WTC11 (cell line): ENCODE measurements around the gene STARD8. TPM values are rescaled to one million over a fixed set of nuclear protein-coding genes. Genes with fewer than 3 reads are reported as not detected.

Experiments
- ATAC-seq: fragments of 200-7000 bp; cut with Tn5 transposase; 2 replicates; pipeline ENCODE4 v1.10.0; 2021; ENCODE audit warnings: mild to moderate bottlenecking, moderate library complexity
- CTCF ChIA-PET: fragments of 300-600 bp; sonication (Branson Sonifier 250); formaldehyde crosslinking; loops from one replicate; lab custom pipeline; 2021; ENCODE audit warnings: antibody characterized with exemption; lab: Charles Lee
- POLR2A ChIA-PET: fragments of 350-600 bp; sonication (Branson Sonifier 250); formaldehyde crosslinking; loops from one replicate; lab custom pipeline; 2021; ENCODE audit warnings: antibody characterized with exemption; lab: Charles Lee
- DNase-seq: peaks from one replicate; pipeline ENCODE4 v3.0.0; 2021; ENCODE audit warnings: low spot score
- H3K27ac Mint-ChIP-seq: 2 replicates; pipeline ENCODE4 v1.8.0; 2021; ENCODE audit warnings: mixed read lengths
- H3K27me3 Mint-ChIP-seq: 2 replicates; pipeline ENCODE4 v1.8.0; 2021; ENCODE audit warnings: low read depth, mild to moderate bottlenecking, moderate library complexity, mixed read lengths
- H3K36me3 Mint-ChIP-seq: 2 replicates; pipeline ENCODE4 v1.8.0; 2021; ENCODE audit warnings: mixed read lengths
- H3K4me1 Mint-ChIP-seq: 2 replicates; pipeline ENCODE4 v1.8.0; 2022; ENCODE audit warnings: mixed read lengths
- H3K4me3 Mint-ChIP-seq: 2 replicates; pipeline ENCODE4 v1.8.0; 2021; ENCODE audit warnings: mild to moderate bottlenecking, moderate library complexity, mixed read lengths
- H3K9me3 Mint-ChIP-seq: 2 replicates; pipeline ENCODE4 v1.8.0; 2021; ENCODE audit warnings: mixed read lengths
- ATF2 ChIP-seq: sonication (generic); formaldehyde crosslinking; IDR thresholded peaks from 2 replicates; pipeline ENCODE4 v1.8.1; 2022; ENCODE audit warnings: low read depth, missing genetic modification reagents, borderline replicate concordance
- ATF6 ChIP-seq: sonication (generic); formaldehyde crosslinking; IDR thresholded peaks from 2 replicates; pipeline ENCODE4 v1.8.1; 2023; ENCODE audit warnings: mild to moderate bottlenecking, missing genetic modification reagents
- CREM ChIP-seq: sonication (generic); formaldehyde crosslinking; IDR thresholded peaks from 2 replicates; pipeline ENCODE4 v1.8.1; 2022; ENCODE audit warnings: mild to moderate bottlenecking, missing genetic modification reagents, moderate library complexity
- ELF4 ChIP-seq: sonication (generic); formaldehyde crosslinking; IDR thresholded peaks from 2 replicates; pipeline ENCODE4 v1.8.1; 2022; ENCODE audit warnings: low read depth, mild to moderate bottlenecking, moderate library complexity, missing genetic modification reagents
- HMGXB4 ChIP-seq: sonication (generic); formaldehyde crosslinking; IDR thresholded peaks from 2 replicates; pipeline ENCODE4 v1.8.1; 2023; ENCODE audit warnings: mild to moderate bottlenecking, moderate library complexity, missing genetic modification reagents
- IRF2 ChIP-seq: sonication (generic); formaldehyde crosslinking; IDR thresholded peaks from 2 replicates; pipeline ENCODE4 v1.8.0; 2022; ENCODE audit warnings: low read depth, missing genetic modification reagents, borderline replicate concordance
- PREB ChIP-seq: sonication (generic); formaldehyde crosslinking; IDR thresholded peaks from 2 replicates; pipeline ENCODE4 v1.8.1; 2022; ENCODE audit warnings: mild to moderate bottlenecking, missing genetic modification reagents, moderate library complexity, borderline replicate concordance
- TCF7 ChIP-seq: sonication (generic); formaldehyde crosslinking; IDR thresholded peaks from 2 replicates; pipeline ENCODE4 v1.8.0; 2022; ENCODE audit warnings: mild to moderate bottlenecking, low read depth, missing genetic modification reagents, moderate library complexity
- ZMAT4 ChIP-seq: fragments of 250-450 bp; sonication (Bioruptor Pico); IDR thresholded peaks from 2 replicates; pipeline ENCODE4 v1.9.0; 2021; ENCODE audit warnings: mild to moderate bottlenecking
- ZNF138 ChIP-seq: sonication (generic); formaldehyde crosslinking; conservative IDR thresholded peaks from 2 replicates; pipeline ENCODE4 v1.8.1; 2022; ENCODE audit warnings: mild to moderate bottlenecking, moderate library complexity, missing genetic modification reagents
- ZNF263 ChIP-seq: sonication (generic); formaldehyde crosslinking; IDR thresholded peaks from 2 replicates; pipeline ENCODE4 v1.8.1; 2022; ENCODE audit warnings: low read depth, mild to moderate bottlenecking, moderate library complexity, missing genetic modification reagents
- ZNF423 ChIP-seq: fragments of 250-450 bp; sonication (Bioruptor Pico); IDR thresholded peaks from 2 replicates; pipeline ENCODE4 v2.1.2; 2022; ENCODE audit warnings: mild to moderate bottlenecking, moderate library complexity
- ZNF532 ChIP-seq: fragments of 250-450 bp; sonication (Bioruptor Pico); IDR thresholded peaks from 2 replicates; pipeline ENCODE4 v1.9.0; 2021; ENCODE audit warnings: mild to moderate bottlenecking, borderline replicate concordance
- ZNF671 ChIP-seq: fragments of 250-450 bp; sonication (Bioruptor Pico); IDR thresholded peaks from 2 replicates; pipeline ENCODE4 v1.8.0; 2021; ENCODE audit warnings: mild to moderate bottlenecking
- total RNA-seq: library from RNA; stranded (reverse); gene quantifications from 3 replicates; pipeline ENCODE4 v1.2.3, GENCODE V29; 2021
- TF ChIP-seq, protein P1 (sequence below): sonication (generic); formaldehyde crosslinking; IDR thresholded peaks from 2 replicates; pipeline ENCODE4 v1.8.1; 2023; ENCODE audit warnings: mild to moderate bottlenecking, missing genetic modification reagents, moderate library complexity
- TF ChIP-seq, protein P2 (sequence below): fragments of 250-450 bp; sonication (Bioruptor Pico); IDR thresholded peaks from 2 replicates; pipeline ENCODE4 v1.9.0; 2021; ENCODE audit warnings: moderate library complexity, mild to moderate bottlenecking, inconsistent platforms, borderline replicate concordance
- TF ChIP-seq, protein P3 (sequence below): sonication (generic); formaldehyde crosslinking; IDR thresholded peaks from 2 replicates; pipeline ENCODE4 v1.8.1; 2023; ENCODE audit warnings: mild to moderate bottlenecking, missing genetic modification reagents
- TF ChIP-seq, protein P4 (sequence below): sonication (generic); formaldehyde crosslinking; IDR thresholded peaks from 2 replicates; pipeline ENCODE4 v1.8.1; 2022; ENCODE audit warnings: mild to moderate bottlenecking, moderate library complexity, missing genetic modification reagents

STARD8 gene
- total RNA-seq, 1 experiment from 2014 or later, result 8.5 TPM

DNA sequence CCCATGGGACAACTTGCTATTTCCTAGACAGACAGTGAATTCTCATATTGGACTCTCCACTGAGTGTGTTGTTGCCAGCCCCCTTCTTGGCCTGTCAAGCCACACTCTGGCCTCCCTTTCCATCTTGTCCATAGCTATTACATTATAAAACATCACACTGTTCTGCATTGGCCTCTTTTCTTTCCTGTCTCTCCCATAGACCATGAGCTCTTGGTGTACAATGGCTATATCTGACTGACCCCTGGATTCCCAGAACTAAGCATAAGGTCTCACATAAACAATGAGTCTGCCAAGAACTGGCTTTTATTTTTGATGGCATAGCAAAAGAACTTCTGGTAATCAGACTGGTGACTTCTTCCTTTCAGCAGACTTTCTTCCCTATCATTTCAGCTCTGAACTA, 23.8 kb downstream of the STARD8 start (continued):
- no peak for TF ChIP-seq HMGXB4 (CRISPR knock-in tag)

GRCh38 chrX:68672581-68673318, 25.3 kb downstream of the STARD8 start:
- POLR2A ChIA-PET, result interaction anchor here (1.0 kb wide), 1 partner anchor 22 kb away, joined by 4 read pairs; no protein-coding TSS in a partner anchor
- DNase-seq, result peak; percentile 36
- Mint-ChIP-seq H3K27ac (peak overlapping the region; percentile 93), H3K4me1 (peaks cover 47% of the 10 kb centered on the region), H3K4me3 (no peak overlapping the region), H3K36me3 (no peaks in the 10 kb centered on the region), H3K9me3 (0 out of 2 replicates have a peak, but pooled peaks cover 3% of the 10 kb centered on the region), H3K27me3 (peaks cover 2% of the 10 kb centered on the region; the same call in 1 of the 2 replicates)
- CTCF ChIA-PET, result interaction anchor here (0.8 to 2.3 kb wide), 3 partner anchors 13 to 73 kb away, joined by 3 to 7 read pairs (median 3); no protein-coding TSS in a partner anchor
- ATAC-seq, result peak; percentile 61
- TF ChIP-seq ELF4, result no peak
- no peak for TF ChIP-seq ZNF532 (CRISPR knock-in tag)
- TF ChIP-seq PREB, result no peak
- TF ChIP-seq, protein P1, sequence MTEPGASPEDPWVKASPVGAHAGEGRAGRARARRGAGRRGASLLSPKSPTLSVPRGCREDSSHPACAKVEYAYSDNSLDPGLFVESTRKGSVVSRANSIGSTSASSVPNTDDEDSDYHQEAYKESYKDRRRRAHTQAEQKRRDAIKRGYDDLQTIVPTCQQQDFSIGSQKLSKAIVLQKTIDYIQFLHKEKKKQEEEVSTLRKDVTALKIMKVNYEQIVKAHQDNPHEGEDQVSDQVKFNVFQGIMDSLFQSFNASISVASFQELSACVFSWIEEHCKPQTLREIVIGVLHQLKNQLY (CRISPR knock-in tag), result no peak
- TF ChIP-seq, protein P2, sequence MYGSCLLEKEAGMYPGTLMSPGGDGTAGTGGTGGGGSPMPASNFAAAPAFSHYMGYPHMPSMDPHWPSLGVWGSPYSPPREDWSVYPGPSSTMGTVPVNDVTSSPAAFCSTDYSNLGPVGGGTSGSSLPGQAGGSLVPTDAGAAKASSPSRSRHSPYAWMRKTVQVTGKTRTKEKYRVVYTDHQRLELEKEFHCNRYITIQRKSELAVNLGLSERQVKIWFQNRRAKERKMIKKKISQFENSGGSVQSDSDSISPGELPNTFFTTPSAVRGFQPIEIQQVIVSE (CRISPR knock-in tag), result no peak
- no peak for TF ChIP-seq ATF6
- no peak for TF ChIP-seq ZNF263 (CRISPR knock-in tag)
- TF ChIP-seq, protein P3, sequence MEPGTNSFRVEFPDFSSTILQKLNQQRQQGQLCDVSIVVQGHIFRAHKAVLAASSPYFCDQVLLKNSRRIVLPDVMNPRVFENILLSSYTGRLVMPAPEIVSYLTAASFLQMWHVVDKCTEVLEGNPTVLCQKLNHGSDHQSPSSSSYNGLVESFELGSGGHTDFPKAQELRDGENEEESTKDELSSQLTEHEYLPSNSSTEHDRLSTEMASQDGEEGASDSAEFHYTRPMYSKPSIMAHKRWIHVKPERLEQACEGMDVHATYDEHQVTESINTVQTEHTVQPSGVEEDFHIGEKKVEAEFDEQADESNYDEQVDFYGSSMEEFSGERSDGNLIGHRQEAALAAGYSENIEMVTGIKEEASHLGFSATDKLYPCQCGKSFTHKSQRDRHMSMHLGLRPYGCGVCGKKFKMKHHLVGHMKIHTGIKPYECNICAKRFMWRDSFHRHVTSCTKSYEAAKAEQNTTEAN (CRISPR knock-in tag), result no peak
- TF ChIP-seq, protein P4, sequence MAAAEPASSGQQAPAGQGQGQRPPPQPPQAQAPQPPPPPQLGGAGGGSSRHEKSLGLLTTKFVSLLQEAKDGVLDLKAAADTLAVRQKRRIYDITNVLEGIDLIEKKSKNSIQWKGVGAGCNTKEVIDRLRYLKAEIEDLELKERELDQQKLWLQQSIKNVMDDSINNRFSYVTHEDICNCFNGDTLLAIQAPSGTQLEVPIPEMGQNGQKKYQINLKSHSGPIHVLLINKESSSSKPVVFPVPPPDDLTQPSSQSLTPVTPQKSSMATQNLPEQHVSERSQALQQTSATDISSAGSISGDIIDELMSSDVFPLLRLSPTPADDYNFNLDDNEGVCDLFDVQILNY (CRISPR knock-in tag), result no peak
- no peak for TF ChIP-seq ZNF138 (CRISPR knock-in tag)
- TF ChIP-seq IRF2 (CRISPR knock-in tag), result no peak
- no peak for TF ChIP-seq ATF2 (CRISPR knock-in tag)
- no peak for TF ChIP-seq CREM
- no peak for TF ChIP-seq ZMAT4 (CRISPR knock-in tag)
- no peak for TF ChIP-seq TCF7 (CRISPR knock-in tag)
- TF ChIP-seq ZNF423 (CRISPR knock-in tag), result no peak
- no peak for TF ChIP-seq ZNF671 (CRISPR knock-in tag)
